Hippocampal formation (tissue), 2 donors: ENCODE results near the gene GNAZ.

Experiments
- DNase-seq, 2 donors: peaks; one replicate each; lab custom pipeline; 2025; lab: John Stamatoyannopoulos, UW

GNAZ gene

DNA sequence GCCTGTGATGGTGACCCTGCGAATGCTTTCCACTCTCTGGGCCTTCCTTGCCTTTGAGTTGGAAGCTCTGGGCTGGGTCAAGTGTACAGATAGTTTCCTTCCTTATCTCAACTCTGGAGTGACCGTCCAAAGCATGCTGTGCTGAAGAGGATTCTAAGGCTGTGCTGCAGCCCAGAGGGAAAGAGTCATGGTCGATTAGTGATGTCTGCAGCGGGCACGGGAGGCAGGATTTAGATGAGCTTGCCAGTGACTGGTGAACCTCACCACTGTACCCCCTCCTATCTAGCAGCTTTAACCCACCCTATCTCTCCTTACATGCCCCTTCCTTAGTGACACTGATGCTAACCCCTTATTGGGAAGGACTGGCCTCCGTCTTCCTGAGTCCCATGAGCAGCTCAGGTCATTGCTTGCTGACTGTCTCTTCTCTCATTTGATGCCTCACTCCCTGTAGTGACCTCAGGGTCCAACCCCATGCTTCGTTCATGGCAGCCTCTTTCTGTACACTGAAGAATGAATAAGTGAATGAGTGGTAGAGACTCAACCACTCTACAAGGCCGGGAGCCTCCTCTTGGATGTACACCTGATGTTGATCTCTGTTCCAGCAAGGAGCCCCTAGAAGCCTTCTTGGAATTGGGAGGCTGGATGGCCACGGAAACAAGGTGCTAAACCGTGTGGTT, 6.7 kb downstream of the GNAZ start:
- DNase-seq = no peak

DNA sequence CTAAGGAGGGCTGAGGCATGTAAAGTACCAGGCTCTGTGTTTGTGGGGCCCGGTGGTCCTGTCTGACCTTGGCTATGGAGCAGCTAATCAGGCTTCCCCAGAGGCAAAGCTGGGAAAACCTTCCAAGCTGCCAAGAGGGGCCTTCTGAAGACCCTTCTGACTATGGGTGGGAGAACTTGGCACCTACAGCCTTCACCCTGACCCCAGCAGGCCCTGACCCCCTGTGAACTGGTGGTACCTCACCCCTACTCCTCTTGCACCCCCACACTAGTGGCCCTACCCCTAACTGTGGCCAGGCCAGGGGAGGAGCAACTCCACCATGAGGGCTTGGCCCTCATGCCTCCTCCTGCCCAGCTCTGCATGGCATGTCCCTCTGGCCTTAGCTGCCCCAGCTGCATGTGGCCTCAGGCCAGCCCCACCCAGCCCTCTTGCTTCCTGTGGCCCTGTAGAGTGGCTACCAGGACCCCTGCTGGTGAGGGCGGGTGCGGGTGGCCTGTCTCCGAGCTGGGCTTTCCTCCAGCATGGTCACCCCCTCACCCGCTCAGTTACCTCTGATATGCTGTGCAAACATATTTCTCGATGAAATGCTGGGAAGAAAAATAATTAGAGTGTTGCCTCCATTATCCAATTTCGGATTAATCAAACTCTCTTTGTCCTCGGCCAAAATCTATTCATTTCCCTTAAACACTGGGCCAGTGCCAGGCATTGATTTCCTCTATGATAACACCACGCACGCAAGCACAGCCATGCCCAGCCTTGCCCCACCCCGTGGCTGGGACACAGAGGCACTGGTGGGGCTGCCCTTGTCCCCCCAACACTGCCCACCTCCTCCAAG, 7.5 kb downstream of the GNAZ start:
- no peak for DNase-seq

DNA sequence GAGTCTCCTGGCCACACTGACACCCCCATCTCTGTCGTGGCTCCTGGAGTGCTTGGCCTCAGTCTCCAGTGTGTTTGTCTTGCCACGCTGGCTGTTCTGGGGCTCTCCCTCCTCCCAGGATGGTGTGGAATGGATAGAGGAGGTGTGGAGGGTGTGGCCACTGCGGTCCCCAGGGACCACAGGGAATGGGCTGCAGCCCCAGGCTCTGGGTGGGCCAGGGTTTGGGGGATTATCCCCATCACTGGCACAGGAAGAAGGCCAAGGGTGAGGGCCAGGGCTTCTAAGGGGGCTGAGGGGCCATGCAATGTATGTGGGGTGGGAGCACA, 8.1 kb downstream of the GNAZ start:
- no peak for DNase-seq

DNA sequence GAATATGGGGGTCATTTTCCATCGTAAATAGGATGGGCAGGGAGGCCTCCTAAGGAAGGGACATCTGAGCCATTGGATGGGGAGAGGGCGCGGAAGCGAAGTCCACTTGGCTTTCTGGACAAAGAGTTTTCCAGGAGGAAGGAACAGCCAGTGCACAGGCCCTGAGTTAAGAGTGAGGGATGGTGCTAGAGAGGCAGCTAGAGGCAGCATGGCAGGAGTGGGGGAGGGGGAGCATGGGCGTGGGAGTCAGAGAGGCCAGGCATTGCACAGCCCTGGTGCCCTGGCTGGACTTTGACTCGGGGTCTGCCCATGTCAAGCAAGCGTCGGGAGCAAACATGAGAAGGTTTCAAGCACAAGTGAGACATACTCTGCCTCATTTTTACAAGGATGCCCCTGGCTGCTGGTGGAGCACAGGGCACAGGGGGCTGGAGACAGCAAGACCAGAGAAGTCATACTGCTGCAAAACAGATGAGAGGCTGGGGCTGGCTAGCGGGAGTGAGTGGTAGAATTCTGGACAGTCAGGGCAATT, 9.0 kb downstream of the GNAZ start:
- DNase-seq = no peak

DNA sequence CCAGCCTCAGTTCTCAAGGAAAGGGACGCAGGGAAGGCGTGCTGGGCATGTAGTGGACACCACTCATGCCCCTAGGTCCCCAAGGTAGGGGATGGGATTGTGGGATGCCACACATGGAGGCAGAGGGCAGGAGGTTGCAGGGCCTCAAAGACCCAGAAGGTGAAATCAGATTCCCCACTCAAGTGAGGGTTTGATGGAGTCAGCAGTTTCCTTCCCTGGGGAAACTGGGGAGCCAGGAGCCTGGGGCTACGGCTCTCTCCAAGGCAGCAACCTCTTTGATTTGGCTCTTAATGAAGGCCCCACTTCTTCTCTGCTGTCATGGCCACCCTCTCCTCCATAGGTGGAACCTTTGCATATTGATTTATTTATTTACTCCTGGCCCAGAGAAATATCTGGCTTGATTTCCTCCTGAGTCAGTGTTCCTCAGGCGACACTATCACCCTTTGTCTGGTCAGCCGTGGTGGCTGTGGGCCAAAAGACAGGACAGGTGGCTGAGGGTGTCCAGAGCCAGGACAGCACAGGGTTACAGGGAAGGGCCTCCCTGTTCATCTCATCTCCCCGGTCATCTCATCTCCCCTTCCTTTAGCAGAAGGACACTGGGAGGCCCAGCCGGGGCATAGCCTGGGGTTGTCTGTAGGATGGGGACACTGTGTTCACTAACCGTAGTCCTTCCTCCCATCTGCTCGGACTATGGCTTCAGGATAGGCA, 9.6 kb downstream of the GNAZ start:
- no peak for DNase-seq

DNA sequence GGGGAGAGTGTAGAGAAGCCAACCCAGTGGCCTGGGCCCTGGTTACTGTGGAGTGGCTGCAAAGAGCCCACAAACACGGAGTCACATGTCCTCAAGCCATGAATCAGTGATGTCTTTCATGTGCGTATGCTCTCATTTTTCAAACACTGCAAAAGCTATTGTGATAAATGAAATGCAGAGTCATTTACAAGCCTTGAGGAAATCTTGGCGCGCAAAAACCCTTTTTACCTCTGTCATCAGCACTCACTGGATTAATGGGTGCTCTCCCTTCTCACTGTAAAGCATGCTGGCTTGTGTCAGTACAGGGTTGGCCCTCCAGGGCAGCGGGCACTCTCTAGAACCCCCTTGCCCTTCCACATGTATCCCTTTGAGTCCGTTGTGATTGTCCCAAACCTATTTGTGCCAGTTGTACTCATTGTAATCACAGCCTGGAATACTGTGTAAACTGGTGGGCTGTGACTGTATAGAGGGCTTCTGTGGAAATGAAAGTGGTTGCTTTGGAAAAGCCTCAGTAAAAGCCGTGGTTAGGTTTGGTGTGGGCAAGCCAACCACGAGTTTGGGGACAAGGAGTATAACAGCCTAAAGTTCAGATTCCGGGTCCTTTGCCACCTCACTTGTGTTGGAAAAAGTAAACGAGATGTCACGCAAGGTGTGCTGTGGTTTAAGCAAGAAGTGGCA, 10.4 kb downstream of the GNAZ start:
- no peak for DNase-seq

DNA sequence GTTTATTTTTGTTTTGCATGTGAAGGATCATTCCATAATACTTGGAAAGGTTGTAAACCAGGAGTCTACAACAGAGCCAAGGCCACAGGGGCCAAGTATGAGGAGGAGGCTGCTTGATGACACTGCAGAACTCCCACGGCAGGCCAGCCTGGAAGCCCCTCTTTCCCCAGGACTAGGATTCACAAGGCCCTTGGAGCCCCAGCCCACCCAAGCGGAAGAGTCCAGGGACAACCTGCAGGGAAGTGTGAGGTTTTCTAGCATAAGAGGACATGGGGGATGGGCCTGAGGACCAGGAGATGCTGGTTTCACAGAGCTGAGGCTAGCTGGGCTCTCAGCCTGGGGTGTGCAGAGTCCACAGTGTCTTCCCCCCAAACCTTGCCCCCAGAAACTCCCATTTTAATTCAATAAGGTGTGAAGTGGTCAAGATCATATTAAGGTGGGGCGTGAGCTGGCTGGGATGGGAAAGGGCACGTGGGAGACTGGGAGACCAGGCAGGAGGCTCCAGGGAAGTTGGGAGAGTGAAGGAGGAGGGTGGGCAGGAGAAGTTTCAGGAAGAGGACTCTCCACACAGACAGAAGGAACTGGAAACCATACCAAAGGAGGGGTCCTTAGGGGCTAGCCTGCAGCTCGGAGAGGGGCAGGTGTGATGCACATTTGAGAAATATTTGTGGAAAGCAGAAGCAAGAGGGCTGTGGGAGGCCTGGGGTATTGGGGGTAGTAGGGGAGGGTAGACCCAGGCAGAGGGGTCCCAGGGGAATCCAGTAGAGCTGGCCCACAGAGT, 12.4 kb downstream of the GNAZ start:
- no peak for DNase-seq

DNA sequence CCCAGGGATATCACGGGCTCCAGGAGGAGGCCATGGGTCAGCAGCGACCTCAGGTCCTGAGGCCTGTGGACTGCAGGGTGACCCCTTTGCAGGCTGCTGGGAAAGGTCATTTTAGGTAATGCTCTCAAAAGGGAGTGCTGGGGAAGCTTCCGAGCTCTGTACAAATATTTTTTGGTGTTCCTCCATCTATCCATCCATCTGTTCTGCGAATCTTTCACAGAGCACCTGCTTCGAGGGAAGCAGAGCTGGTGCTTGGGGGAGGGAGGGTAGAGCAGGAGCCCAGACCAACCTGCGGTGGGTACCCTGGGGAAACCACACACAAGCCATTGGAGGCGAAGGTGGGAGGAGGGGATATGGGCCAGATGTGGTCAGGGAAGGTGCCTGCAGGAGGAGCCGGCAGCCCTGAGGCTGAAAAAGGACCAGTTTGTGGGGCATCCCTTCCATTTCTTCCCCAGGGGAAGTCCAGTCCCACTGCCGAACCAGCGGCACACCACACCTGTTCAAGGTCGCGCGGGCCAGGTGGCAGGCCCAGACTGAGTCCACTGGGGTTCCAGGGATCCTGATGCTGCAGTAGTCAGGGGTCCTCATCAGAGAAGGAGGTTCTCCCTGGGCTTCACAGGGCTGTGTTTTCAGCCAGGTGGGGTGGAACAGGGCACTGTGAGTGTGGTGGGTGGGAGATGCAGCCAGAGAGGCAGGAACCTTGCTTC, 13.1 kb downstream of the GNAZ start:
- no peak for DNase-seq

DNA sequence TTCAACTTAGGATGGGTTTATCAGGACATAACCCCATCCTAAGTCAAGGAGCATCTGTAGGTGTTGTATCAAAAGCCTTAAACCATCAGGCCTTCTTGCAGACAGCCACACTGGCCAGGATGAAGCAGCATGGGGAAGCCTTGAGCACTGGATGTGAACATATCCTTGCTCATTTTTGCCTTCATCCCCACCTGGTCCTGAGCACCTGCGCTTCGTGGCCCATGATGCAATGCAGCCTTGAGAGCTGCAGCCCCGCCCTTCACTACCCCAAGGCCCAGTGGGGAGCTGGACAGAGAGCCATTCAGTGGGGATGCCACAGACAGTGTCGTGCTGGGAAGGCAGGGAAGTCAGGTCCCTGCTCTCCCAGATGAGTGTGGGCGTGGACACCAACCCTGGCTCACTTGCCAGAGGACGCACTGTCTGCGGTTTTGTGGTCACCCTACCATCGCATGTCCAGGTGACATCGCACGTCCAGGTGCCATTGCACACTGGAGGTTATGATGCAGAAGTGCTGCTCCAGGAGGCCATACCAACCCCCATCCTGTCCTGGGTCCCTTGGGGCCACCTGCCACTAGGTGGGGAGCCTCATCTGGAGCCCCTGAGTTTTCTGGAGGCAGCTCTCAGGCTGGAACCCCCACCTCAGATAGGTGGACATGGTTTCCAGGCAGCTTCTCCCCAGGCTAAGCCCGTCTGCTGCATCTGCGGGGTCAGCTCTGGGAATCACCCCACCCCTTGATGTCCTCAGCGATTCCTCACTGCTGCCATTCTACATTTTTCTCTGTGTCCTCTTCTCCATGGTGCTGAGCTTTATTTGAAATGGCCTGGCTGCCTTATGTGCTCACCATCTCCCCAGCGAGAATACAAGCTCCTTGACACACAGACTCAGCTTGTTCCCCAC, 14.4 kb downstream of the GNAZ start:
- DNase-seq = no peak

DNA sequence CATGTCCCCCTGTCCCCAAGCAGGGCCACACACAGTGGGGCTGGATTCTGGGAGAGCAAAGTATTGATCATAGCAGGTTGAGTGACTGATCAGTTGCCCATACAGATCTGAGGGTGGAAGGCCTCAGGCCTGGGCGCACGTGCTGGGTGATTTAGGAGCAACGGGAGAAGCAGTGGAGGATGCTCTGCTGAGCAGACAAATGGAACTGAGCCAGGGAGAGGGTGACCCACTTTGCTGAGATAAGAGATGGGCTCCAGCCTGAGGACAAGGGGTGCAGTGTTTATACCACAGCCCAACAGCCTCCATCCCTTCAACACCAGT, 15.0 kb downstream of the GNAZ start:
- no peak for DNase-seq

DNA sequence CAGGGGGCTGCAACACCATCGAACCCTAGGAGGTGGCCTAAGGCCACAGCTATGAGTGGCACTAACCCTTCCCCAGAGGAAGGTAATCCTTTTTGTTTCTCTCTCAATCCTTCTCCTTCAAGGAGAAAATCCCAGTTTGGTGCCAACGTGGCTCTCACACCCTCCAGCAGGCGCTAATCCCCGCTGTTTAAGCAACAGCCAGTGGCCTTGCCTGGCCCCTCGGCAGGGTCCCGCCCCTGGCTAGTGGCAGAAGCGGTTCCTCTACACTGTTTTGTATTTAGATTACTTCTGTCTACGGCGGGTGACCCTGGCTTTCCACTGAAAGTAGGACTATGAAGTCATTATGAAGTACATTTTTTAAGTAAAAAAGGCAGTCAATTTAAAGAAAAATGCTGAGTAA, 15.5 kb downstream of the GNAZ start:
- no peak for DNase-seq

DNA sequence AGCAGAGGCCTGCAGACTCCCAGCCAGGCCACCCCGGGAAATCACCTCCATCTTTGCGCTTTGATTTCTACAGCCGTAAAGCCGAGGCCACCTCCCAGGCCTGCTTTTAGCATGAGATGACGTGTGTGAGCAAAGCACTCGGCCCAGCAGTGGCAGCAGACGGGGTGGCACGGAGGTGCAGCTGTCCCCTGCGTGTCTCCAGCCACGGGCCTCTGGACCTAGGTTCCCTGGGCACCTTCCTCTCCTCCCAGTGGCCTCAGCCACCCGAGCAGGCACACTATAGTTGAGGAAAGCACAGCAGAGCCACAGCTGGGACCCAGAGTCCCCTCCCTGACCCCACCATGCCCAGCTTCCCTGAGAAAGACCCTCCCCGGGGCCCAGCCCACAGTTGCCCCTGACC, 15.9 kb downstream of the GNAZ start:
- DNase-seq = no peak

DNA sequence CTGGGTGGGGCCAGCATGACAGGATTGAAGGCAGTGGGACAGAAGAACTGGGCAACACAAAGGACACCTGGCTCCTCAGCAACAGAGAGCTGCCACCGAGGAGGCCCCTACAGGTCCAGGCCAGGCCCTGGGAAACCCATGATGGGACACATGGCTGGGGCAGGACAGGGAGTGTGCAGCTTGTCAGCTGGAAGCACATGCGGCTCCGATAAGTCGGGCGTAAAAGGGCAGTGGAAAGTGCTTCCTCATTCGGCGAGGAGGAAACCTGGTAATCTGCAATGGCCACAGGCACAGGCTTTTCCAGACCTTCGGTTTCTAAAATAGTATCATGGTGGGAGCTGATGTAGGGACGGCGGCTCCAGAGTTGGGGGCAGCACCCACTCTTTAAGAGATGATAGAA, 16.5 kb downstream of the GNAZ start:
- no peak for DNase-seq

DNA sequence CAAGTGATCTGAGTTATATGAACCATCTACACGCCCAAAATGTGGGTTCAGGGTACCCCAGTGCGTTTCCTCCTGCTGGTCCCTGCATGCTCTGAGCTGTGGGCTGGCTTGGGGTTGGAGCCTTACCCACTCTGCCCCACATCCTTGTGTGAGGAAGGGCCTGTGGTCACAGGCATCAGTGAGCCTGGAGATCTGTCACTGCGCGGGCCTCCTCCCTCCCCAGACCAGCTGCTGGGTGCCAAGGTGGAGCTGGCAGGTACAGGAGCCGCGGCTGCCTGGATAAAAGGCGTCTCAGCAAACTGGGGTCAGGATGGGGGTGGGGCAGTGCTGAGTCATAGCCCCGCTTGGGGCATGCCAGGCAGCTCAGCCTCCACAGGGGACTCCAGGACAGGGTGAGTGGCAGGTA, 17.9 kb downstream of the GNAZ start:
- DNase-seq = no peak

DNA sequence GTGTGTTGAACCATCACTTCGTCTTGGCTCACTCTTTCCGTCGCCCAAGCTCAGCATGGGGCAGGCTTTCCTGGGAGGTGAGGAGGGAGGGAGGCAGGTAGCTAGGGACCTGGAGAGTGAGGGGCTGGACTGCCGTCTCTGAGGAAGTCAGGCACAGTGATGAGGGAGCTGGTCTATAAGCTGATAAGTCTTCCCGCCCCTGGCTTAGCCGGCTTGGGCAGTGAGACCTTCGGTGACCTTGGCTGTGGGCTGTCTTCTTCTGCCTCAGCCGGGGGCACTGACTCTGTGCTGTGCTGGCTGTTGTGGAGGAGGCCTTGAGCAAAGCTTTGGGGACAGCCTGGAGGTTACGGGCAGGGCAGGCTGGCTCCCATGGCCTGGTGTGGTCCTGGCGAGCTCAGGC, 18.7 kb downstream of the GNAZ start:
- no peak for DNase-seq

DNA sequence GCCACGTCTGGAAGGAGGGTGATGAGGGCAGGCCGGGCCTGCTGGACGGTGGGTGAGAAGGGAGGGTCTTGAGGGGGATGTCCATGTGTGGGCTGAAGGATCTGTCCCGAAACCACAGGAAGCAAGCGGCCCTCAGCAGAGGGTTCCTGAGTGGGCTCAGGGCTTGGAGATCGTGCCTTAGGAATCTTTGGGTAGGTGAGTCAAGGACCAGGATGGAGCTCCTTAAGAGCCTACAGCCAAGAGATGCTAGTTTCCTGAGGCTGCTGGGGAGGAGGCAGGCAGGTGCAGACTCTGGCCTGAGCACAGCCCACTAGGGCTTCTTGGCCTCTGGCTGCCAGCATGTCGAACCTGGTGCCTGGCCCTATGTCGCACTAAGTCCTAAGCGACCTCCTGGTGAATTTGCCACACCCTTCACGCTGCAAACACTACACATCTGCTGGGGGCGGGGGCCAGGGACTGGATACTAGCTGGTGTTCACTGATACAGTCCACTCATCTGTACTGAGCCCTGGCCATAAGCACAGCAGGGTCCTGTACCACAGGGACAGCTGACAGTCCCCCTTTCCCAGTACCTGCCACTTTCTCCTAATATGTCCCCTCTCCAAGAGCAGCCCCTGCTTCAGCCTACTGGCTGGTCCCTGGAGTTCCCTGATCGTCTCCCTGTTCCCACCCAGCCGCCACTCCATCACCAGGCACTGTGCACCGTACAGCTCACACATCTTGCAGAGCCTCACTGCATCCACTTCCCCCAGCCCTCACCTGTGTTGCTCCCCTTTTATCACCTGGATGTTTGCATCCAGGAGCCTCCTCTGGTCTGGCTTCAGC, 19.5 kb downstream of the GNAZ start:
- DNase-seq = no peak

DNA sequence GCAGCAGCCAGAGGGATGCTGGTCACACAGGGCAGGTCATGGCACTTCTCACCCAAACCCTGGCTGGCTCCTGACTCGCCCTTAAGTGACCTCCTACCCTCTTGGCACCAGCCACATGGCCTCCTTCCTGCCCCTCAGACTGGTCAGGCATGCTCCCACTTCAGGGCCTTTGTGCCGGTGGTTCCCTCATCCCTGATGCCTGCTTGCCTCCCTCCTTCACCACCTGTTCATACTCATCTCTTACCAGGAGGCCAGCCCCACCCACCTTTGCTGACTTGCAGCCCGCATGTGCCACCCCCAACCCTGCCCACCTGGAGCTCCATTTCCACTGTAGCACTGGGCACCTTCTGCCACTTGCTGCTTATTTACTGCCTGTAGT, 20.1 kb downstream of the GNAZ start:
- DNase-seq = no peak

DNA sequence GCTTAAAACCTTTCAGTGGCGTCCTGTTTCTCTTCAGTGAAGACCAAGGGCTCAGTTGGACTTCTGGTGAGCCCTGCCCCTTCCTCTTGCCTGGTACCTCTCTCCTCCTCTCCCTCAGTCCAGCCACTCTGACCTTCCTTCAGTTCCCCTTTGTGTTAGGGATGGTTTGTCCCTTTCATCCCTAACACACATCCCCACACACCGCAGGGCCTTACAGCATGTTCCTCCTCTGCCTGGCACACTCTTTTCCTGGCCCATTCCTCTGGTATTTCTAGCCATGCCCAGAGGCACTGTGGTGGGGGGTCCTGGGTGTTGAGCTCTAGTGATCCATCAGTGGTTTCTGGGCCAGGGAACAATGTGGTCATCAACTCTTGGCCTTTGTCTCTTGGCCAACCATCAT, 21.4 kb downstream of the GNAZ start:
- DNase-seq = no peak
